Jurkat, Clone E6-1 (cell line): ENCODE measurements around the gene FABP3.

Experiments used
- DNase-seq: peaks from one replicate; pipeline ENCODE4 v3.0.0-alpha.2; 2011; ENCODE audit warnings: low read depth, low spot score
- H3K4me3 ChIP-seq: 2 replicates; pipeline ENCODE4 v1.5.1; 2011; ENCODE audit warnings: mild to moderate bottlenecking, low read length, control low read depth, moderate library complexity

The FABP3 gene

GRCh38 chr1:31376375-31377134, 3.7 kb upstream of the FABP3 start:
- no peak for DNase-seq
- no peak overlapping the region for H3K4me3 ChIP-seq

GRCh38 chr1:31374511-31375196, 1.8 kb upstream of the FABP3 start:
- no peak for DNase-seq
- no peak overlapping the region for H3K4me3 ChIP-seq

- no peak overlapping the region for H3K4me3 ChIP-seq
- DNase-seq: no peak
Measured at GRCh38 chr1:31373897-31374486, 1.1 kb upstream of the FABP3 start.

- DNase-seq: no peak
- no peak overlapping the region for H3K4me3 ChIP-seq
Measured at GRCh38 chr1:31372751-31373055, 173 bp downstream of the FABP3 start.

- H3K4me3 ChIP-seq: no peak overlapping the region
- no peak for DNase-seq
Measured at GRCh38 chr1:31372051-31372450, 825 bp downstream of the FABP3 start.

- H3K4me3 ChIP-seq: no peak overlapping the region
- DNase-seq: no peak
Measured at GRCh38 chr1:31371121-31371959, 1.5 kb downstream of the FABP3 start.

GRCh38 chr1:31370565-31370964, 2.3 kb downstream of the FABP3 start:
- no peak overlapping the region for H3K4me3 ChIP-seq
- no peak for DNase-seq

- no peak overlapping the region for H3K4me3 ChIP-seq
- DNase-seq: no peak
Measured at GRCh38 chr1:31370021-31370420, 2.9 kb downstream of the FABP3 start.

- DNase-seq: no peak
- no peak overlapping the region for H3K4me3 ChIP-seq
Measured at GRCh38 chr1:31368611-31369107, 4.2 kb downstream of the FABP3 start.

GRCh38 chr1:31366796-31367195, 6.1 kb downstream of the FABP3 start:
- no peak overlapping the region for H3K4me3 ChIP-seq
- no peak for DNase-seq

GRCh38 chr1:31364561-31365250, 8.2 kb downstream of the FABP3 start:
- DNase-seq: no peak
- H3K4me3 ChIP-seq: no peak overlapping the region

GRCh38 chr1:31362032-31362431, 10.8 kb downstream of the FABP3 start:
- no peak for DNase-seq
- H3K4me3 ChIP-seq: no peak overlapping the region

- no peak overlapping the region for H3K4me3 ChIP-seq
Measured at GRCh38 chr1:31361607-31362006, 11.3 kb downstream of the FABP3 start.

GRCh38 chr1:31356427-31356826, 16.4 kb downstream of the FABP3 start:
- H3K4me3 ChIP-seq: no peak overlapping the region
- no peak for DNase-seq

More at GRCh38 chr1:31361607-31362006, 11.3 kb downstream of the FABP3 start:
- DNase-seq: no peak

- H3K4me3 ChIP-seq: no peak overlapping the region
- DNase-seq: no peak
Measured at GRCh38 chr1:31354283-31354682, 18.6 kb downstream of the FABP3 start.

- no peak overlapping the region for H3K4me3 ChIP-seq
- DNase-seq: no peak
Measured at GRCh38 chr1:31348449-31348848, 24.4 kb downstream of the FABP3 start.

- H3K4me3 ChIP-seq: no peak overlapping the region
- DNase-seq: no peak
Measured at GRCh38 chr1:31346785-31347184, 26.1 kb downstream of the FABP3 start.

GRCh38 chr1:31345635-31346034, 27.2 kb downstream of the FABP3 start:
- no peak overlapping the region for H3K4me3 ChIP-seq
- no peak for DNase-seq

- DNase-seq: no peak
- H3K4me3 ChIP-seq: no peak overlapping the region
Measured at GRCh38 chr1:31344503-31344902, 28.4 kb downstream of the FABP3 start.
